Uterus (tissue), 4 donors: ENCODE data around the gene CFAP20DC. TPM values are rescaled to one million over a fixed set of nuclear protein-coding genes. Genes with fewer than 3 reads are reported as not detected.
"Not testable (repeated sequence)": the region's sequence is repeated elsewhere in the genome, so short reads cannot be mapped to it uniquely, and the experiment has no call there.

ENCODE experiments used
- DNase-seq, 2 donors: peaks; one replicate each; pipeline ENCODE4 v3.0.0-alpha.2; 2019 to 2020
- H3K27ac ChIP-seq, 2 donors: fragments of 200-600 bp; sonication (generic); 1 replicate in 1 of 2; 2 replicates in 1 of 2; pipeline ENCODE4 v1.5.1; 2016 to 2018
- H3K27me3 ChIP-seq, 2 donors: fragments of 200-600 bp; sonication (generic); one replicate each; pipeline ENCODE4 v1.5.1; 2018 to 2019; ENCODE audit warnings: control low read depth in 1 of 2
- H3K36me3 ChIP-seq, 2 donors: fragments of 200-600 bp; sonication (generic); one replicate each; pipeline ENCODE4 v1.5.1; 2019; ENCODE audit warnings: control low read depth in 1 of 2
- H3K4me1 ChIP-seq, 2 donors: fragments of 200-600 bp; sonication (generic); one replicate each; pipeline ENCODE4 v1.5.1; 2018 to 2019; ENCODE audit warnings: control low read depth in 1 of 2
- H3K4me3 ChIP-seq, 2 donors: fragments of 200-600 bp; sonication (generic); 1 replicate in 1 of 2; 2 replicates in 1 of 2; pipeline ENCODE4 v1.5.1; 2018 to 2019; ENCODE audit warnings: mild to moderate bottlenecking in 1 of 2
- H3K9me3 ChIP-seq, 2 donors: fragments of 200-600 bp; sonication (generic); one replicate each; pipeline ENCODE4 v1.5.1; 2019; ENCODE audit warnings: control low read depth in 1 of 2
- CTCF ChIP-seq, 4 experiments: fragments of 200-600 bp in 2 of 4; fragments of 450-650 bp in 2 of 4; sonication (generic) in 2 of 4; IDR thresholded peaks; one replicate each; pipeline ENCODE4 v1.5.1; 2016 to 2019; ENCODE audit warnings: antibody characterized with exemption in 4 of 4, mild to moderate bottlenecking in 2 of 4, moderate library complexity in 1 of 4
- POLR2A ChIP-seq, 2 donors: fragments of 450-650 bp; IDR thresholded peaks; one replicate each; pipeline ENCODE4 v1.6.1; 2016; ENCODE audit warnings: antibody characterized with exemption in 2 of 2, mild to moderate bottlenecking in 1 of 2, moderate library complexity in 1 of 2
- intact Hi-C: fragments of 100-400 bp; cut with DNase I; formaldehyde crosslinking; loops from one replicate; pipeline ENCODE4 v1.15.1; 2023; ENCODE audit warnings: low total_unique reads
- total RNA-seq, 4 donors: library from RNA; depleted of rRNA in 3 of 4; stranded (reverse); fragments of >200 nt in 3 of 4; gene quantifications; one replicate each; pipeline versions ENCODE4 v1.1.0 to v1.2.4, GENCODE V29; 2014 to 2023
- donor health status: DM: yes; HTN: yes; CAD: no.

CFAP20DC gene
- total RNA-seq, 4 donors from 2014 or later: under 0.01 to 5.1 TPM; not detected in 2

- DNase-seq: no peak
- H3K4me3 ChIP-seq: no peak overlapping the region
- H3K36me3 ChIP-seq: no peaks in the 10 kb centered on the region
- no peaks in the 10 kb centered on the region for H3K4me1 ChIP-seq
- intact Hi-C loops: no loop called here
- H3K27ac ChIP-seq: no peak overlapping the region
- no peaks in the 10 kb centered on the region for H3K27me3 ChIP-seq
- no peak for TF ChIP-seq POLR2A (IDR thresholded peaks at IDR 0.05)
- no peak for TF ChIP-seq CTCF (IDR thresholded peaks at IDR 0.05)
- no peaks in the 10 kb centered on the region for H3K9me3 ChIP-seq
These were observed 214.7 kb downstream of the CFAP20DC start for GRCh38 chr3:58835086-58835485.

GRCh38 chr3:58833491-58833890, 216.3 kb downstream of the CFAP20DC start:
- H3K27me3 ChIP-seq: no peaks in the 10 kb centered on the region
- H3K27ac ChIP-seq: no peak overlapping the region
- intact Hi-C loops: no loop called here
- H3K4me1 ChIP-seq: no peaks in the 10 kb centered on the region
- H3K9me3 ChIP-seq: no peaks in the 10 kb centered on the region
- DNase-seq: no peak
- TF ChIP-seq CTCF (IDR thresholded peaks at IDR 0.05): no peak
- no peak overlapping the region for H3K4me3 ChIP-seq
- no peaks in the 10 kb centered on the region for H3K36me3 ChIP-seq

GRCh38 chr3:58829321-58830000, 220.4 kb downstream of the CFAP20DC start:
- intact Hi-C loops: no loop called here
- TF ChIP-seq CTCF (IDR thresholded peaks at IDR 0.05): no peak
- TF ChIP-seq POLR2A (IDR thresholded peaks at IDR 0.05): no peak

DNA sequence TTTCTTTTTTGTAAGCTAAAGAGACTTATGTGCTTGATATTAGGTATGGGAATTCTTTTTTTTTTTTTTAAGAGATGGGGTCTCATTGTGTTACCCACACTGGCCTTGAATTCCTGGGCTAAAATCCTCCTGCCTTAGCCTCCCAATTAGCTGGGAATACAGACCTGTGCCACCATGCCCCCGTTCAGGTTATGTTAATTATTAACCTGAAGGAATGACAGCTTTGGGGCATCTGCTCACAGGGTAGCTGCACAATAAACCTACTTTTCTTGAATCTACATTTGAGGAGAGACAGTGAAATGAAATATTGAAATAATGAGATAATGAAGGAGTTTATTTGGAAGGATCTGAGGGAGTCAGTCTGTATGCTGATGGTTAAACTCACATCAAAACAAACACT, 225.0 kb downstream of the CFAP20DC start:
- no peak overlapping the region for H3K4me3 ChIP-seq
- TF ChIP-seq CTCF (IDR thresholded peaks at IDR 0.05) (no peak), POLR2A (IDR thresholded peaks at IDR 0.05) (no peak)
- intact Hi-C loops: no loop called here
- H3K4me1 ChIP-seq: no peaks in the 10 kb centered on the region
- H3K27ac ChIP-seq: no peak overlapping the region
- H3K27me3 ChIP-seq: no peaks in the 10 kb centered on the region
- H3K36me3 ChIP-seq: no peaks in the 10 kb centered on the region
- DNase-seq: no peak
- H3K9me3 ChIP-seq: no peaks in the 10 kb centered on the region

More at GRCh38 chr3:58829321-58830000, 220.4 kb downstream of the CFAP20DC start:
- H3K4me3 ChIP-seq: no peak overlapping the region
- H3K9me3 ChIP-seq: no peaks in the 10 kb centered on the region
- DNase-seq: no peak
- H3K27ac ChIP-seq: no peak overlapping the region
- H3K4me1 ChIP-seq: no peaks in the 10 kb centered on the region
- H3K27me3 ChIP-seq: no peaks in the 10 kb centered on the region
- no peaks in the 10 kb centered on the region for H3K36me3 ChIP-seq

GRCh38 chr3:58824285-58824684, 225.5 kb downstream of the CFAP20DC start:
- intact Hi-C loops: no loop called here
- no peaks in the 10 kb centered on the region for H3K4me1 ChIP-seq
- H3K27me3 ChIP-seq: no peaks in the 10 kb centered on the region
- no peaks in the 10 kb centered on the region for H3K36me3 ChIP-seq
- H3K27ac ChIP-seq: no peak overlapping the region
- no peak for TF ChIP-seq POLR2A (IDR thresholded peaks at IDR 0.05)
- TF ChIP-seq CTCF (IDR thresholded peaks at IDR 0.05): peak in 2 of 4 experiments; percentile 11 to 26
- no peak overlapping the region for H3K4me3 ChIP-seq
- no peak for DNase-seq
- no peaks in the 10 kb centered on the region for H3K9me3 ChIP-seq

GRCh38 chr3:58806551-58807244, 243.1 kb downstream of the CFAP20DC start:
- H3K27ac ChIP-seq, H3K27me3 ChIP-seq, H3K4me1 ChIP-seq, H3K9me3 ChIP-seq, H3K36me3 ChIP-seq, H3K4me3 ChIP-seq, DNase-seq, intact Hi-C loops: not testable (repeated sequence)
